IMR-90 (cell line): ENCODE measurements around the gene PLCL1. TPM values are rescaled to one million over a fixed set of nuclear protein-coding genes. Genes with fewer than 3 reads are reported as not detected.

Source experiments
- ATAC-seq: fragments of 200-7000 bp; cut with Tn5 transposase; 2 replicates; pipeline ENCODE4 v1.9.1; 2020; ENCODE audit warnings: low read depth, mild to moderate bottlenecking, moderate library complexity
- BruUV-seq: library from RNA; stranded (reverse); fragments of 400-500 nt; replicated peaks from 2 replicates; lab custom pipeline; 2021; lab: Mats Ljungman, UMichigan
- CTCF ChIA-PET: fragments of 300-600 bp; formaldehyde crosslinking; extraction: SDS; loops from one replicate; lab custom pipeline; 2021; ENCODE audit warnings: antibody characterized with exemption; lab: Yijun Ruan, JAX
- POLR2A ChIA-PET: fragments of 300-600 bp; sonication (Branson Sonifier 250); formaldehyde crosslinking; loops from one replicate; lab custom pipeline; 2022; ENCODE audit warnings: antibody characterized with exemption; ENCODE audit not compliant: unreplicated experiment; lab: Charles Lee
- DNase-seq: peaks from one replicate; pipeline ENCODE4 v3.0.0; 2013
- H2AFZ ChIP-seq: replicated peaks from 2 replicates; pipeline ENCODE3; 2013; ENCODE audit warnings: low read length, mild to moderate bottlenecking; ENCODE audit not compliant: poor library complexity
- H2AK5ac ChIP-seq: 2 replicates; pipeline ENCODE4 v1.6.1; 2013; ENCODE audit warnings: low read depth, low read length, inconsistent platforms
- H2AK9ac ChIP-seq: replicated peaks from 2 replicates; pipeline ENCODE3; 2013; ENCODE audit warnings: mild to moderate bottlenecking, low read depth, low read length, moderate library complexity; ENCODE audit not compliant: poor library complexity
- H2BK120ac ChIP-seq: 2 replicates; pipeline ENCODE4 v1.6.1; 2013; ENCODE audit warnings: low read depth, low read length, inconsistent platforms
- H2BK15ac ChIP-seq: 3 replicates; pipeline ENCODE4 v1.6.1; 2013; ENCODE audit warnings: low read depth, low read length, inconsistent platforms
- H2BK20ac ChIP-seq: 2 replicates; pipeline ENCODE4 v1.6.1; 2013; ENCODE audit warnings: low read depth, mild to moderate bottlenecking, inconsistent platforms, low read length, moderate library complexity
- H2BK5ac ChIP-seq: 2 replicates; pipeline ENCODE4 v1.6.1; 2013; ENCODE audit warnings: mild to moderate bottlenecking, low read depth, low read length, inconsistent platforms; ENCODE audit not compliant: poor library complexity, severe bottlenecking
- H3K14ac ChIP-seq: replicated peaks from 2 replicates; pipeline ENCODE4 v1.6.1; 2013; ENCODE audit warnings: low read depth, low read length, inconsistent platforms
- H3K18ac ChIP-seq: 2 replicates; pipeline ENCODE4 v1.6.1; 2013; ENCODE audit warnings: low read depth, low read length, control low read depth
- H3K23ac ChIP-seq: 2 replicates; pipeline ENCODE4 v1.6.1; 2013; ENCODE audit warnings: low read depth, low read length, inconsistent platforms
- H3K27ac ChIP-seq: 2 replicates; pipeline ENCODE4 v1.5.1; 2013; ENCODE audit warnings: mild to moderate bottlenecking, control low read depth, low read length; ENCODE audit not compliant: insufficient read depth
- H3K27me3 ChIP-seq: 2 replicates; pipeline ENCODE4 v1.6.1; 2013; ENCODE audit warnings: low read length; ENCODE audit not compliant: control insufficient read depth, insufficient read depth
- H3K36me3 ChIP-seq: 2 replicates; pipeline ENCODE4 v1.6.1; 2013; ENCODE audit warnings: low read length, mixed read lengths; ENCODE audit not compliant: control insufficient read depth, insufficient read depth
- H3K4ac ChIP-seq: 2 replicates; pipeline ENCODE4 v1.6.1; 2013; ENCODE audit warnings: low read depth, low read length, inconsistent platforms
- H3K4me1 ChIP-seq: 2 replicates; pipeline ENCODE4 v1.6.1; 2013; ENCODE audit warnings: low read length, mixed read lengths; ENCODE audit not compliant: control insufficient read depth, insufficient read depth
- H3K4me2 ChIP-seq: 2 replicates; pipeline ENCODE4 v1.6.1; 2013; ENCODE audit warnings: low read depth, mild to moderate bottlenecking, control low read depth, low read length, moderate library complexity
- H3K4me3 ChIP-seq: 2 replicates; pipeline ENCODE4 v1.5.1; 2013; ENCODE audit warnings: low read depth, mild to moderate bottlenecking, control low read depth, low read length, moderate library complexity; ENCODE audit not compliant: insufficient read depth
- H3K56ac ChIP-seq: 2 replicates; pipeline ENCODE4 v1.6.1; 2013; ENCODE audit warnings: low read length, inconsistent platforms; ENCODE audit not compliant: insufficient read depth; ENCODE audit errors: extremely low read depth
- H3K79me1 ChIP-seq, 2 experiments: 2 replicates each; pipeline ENCODE4 v1.6.1; 2013; ENCODE audit warnings: low read length in 2 of 2, inconsistent platforms in 1 of 2, low read depth in 1 of 2
- H3K9ac ChIP-seq: 2 replicates; pipeline ENCODE4 v1.6.1; 2013; ENCODE audit warnings: low read depth, low read length, control low read depth
- H3K9me1 ChIP-seq: 2 replicates; pipeline ENCODE4 v1.6.1; 2013; ENCODE audit warnings: low read length, inconsistent platforms; ENCODE audit not compliant: insufficient read depth
- H3K9me3 ChIP-seq: 2 replicates; pipeline ENCODE4 v1.6.1; 2013; ENCODE audit warnings: low read length; ENCODE audit not compliant: control insufficient read depth, insufficient read depth
- H4K20me1 ChIP-seq: 2 replicates; pipeline ENCODE4 v1.6.1; 2013; ENCODE audit warnings: low read length, inconsistent platforms; ENCODE audit not compliant: insufficient read depth
- H4K5ac ChIP-seq: 2 replicates; pipeline ENCODE4 v1.6.1; 2013; ENCODE audit warnings: mild to moderate bottlenecking, low read depth, low read length, control low read depth
- H4K8ac ChIP-seq, 2 experiments: 2 replicates each; pipeline ENCODE4 v1.6.1; 2013; ENCODE audit warnings: low read depth in 2 of 2, low read length in 2 of 2, control low read depth in 1 of 2, inconsistent platforms in 1 of 2
- H4K91ac ChIP-seq: 2 replicates; pipeline ENCODE4 v1.6.1; 2013; ENCODE audit warnings: low read depth, low read length, inconsistent platforms; ENCODE audit not compliant: insufficient read depth
- BHLHE40 ChIP-seq: fragments of 150-350 bp; IDR thresholded peaks from 2 replicates; pipeline ENCODE4 v1.6.1; 2016; ENCODE audit warnings: mild to moderate bottlenecking, low read depth, low read length
- CEBPB ChIP-seq: IDR thresholded peaks from 2 replicates; pipeline ENCODE4 v1.6.1; 2012; ENCODE audit warnings: low read depth, low read length, improper control_type of control experiment
- CHD1 ChIP-seq: IDR thresholded peaks from 2 replicates; pipeline ENCODE4 v1.6.1; 2012; ENCODE audit warnings: low read depth, low read length, improper control_type of control experiment
- CTCF ChIP-seq: conservative IDR thresholded peaks from 2 replicates; pipeline ENCODE4 v1.5.1; 2012; ENCODE audit warnings: mild to moderate bottlenecking, low read depth, low read length, improper control_type of control experiment
- FOS ChIP-seq: fragments of 150-350 bp; IDR thresholded peaks from 2 replicates; pipeline ENCODE4 v1.6.1; 2016; ENCODE audit warnings: low read depth, low read length
- MAFK ChIP-seq: IDR thresholded peaks from 2 replicates; pipeline ENCODE4 v1.6.1; 2012; ENCODE audit warnings: low read depth, low read length, improper control_type of control experiment
- MAZ ChIP-seq: IDR thresholded peaks from 2 replicates; pipeline ENCODE4 v1.6.1; 2012; ENCODE audit warnings: low read depth, mild to moderate bottlenecking, low read length, improper control_type of control experiment, moderate library complexity, borderline replicate concordance
- MXI1 ChIP-seq: IDR thresholded peaks from 2 replicates; pipeline ENCODE4 v1.6.1; 2012; ENCODE audit warnings: low read depth, mild to moderate bottlenecking, low read length, moderate library complexity, borderline replicate concordance
- NFE2L2 ChIP-seq: fragments of 150-350 bp; IDR thresholded peaks from 2 replicates; pipeline ENCODE4 v1.6.1; 2016; ENCODE audit warnings: low read depth, mild to moderate bottlenecking, low read length
- POLR2A ChIP-seq: IDR thresholded peaks from 2 replicates; pipeline ENCODE4 v1.6.1; 2012; ENCODE audit warnings: mild to moderate bottlenecking, low read depth, low read length
- RAD21 ChIP-seq: IDR thresholded peaks from 2 replicates; pipeline ENCODE4 v1.6.1; 2012; ENCODE audit warnings: low read length, improper control_type of control experiment
- RCOR1 ChIP-seq: IDR thresholded peaks from 2 replicates; pipeline ENCODE4 v1.6.1; 2012; ENCODE audit warnings: mild to moderate bottlenecking, low read length, improper control_type of control experiment; ENCODE audit not compliant: insufficient replicate concordance
- RFX5 ChIP-seq: IDR thresholded peaks from 2 replicates; pipeline ENCODE4 v1.8.0; 2012; ENCODE audit warnings: low read depth, mild to moderate bottlenecking, low read length, moderate library complexity
- SMC3 ChIP-seq: fragments of 150-350 bp; IDR thresholded peaks from 2 replicates; pipeline ENCODE4 v1.6.1; 2016; ENCODE audit warnings: low read depth, mild to moderate bottlenecking, antibody characterized with exemption, low read length, moderate library complexity
- WGBS, 2 experiments: methylation state at CpG; one replicate each; pipeline versions ENCODE4 v1.1.5 to v1.1.7; 2013; ENCODE audit warnings: missing lambda C conversion rate in 2 of 2; ENCODE audit not compliant: insufficient read length in 1 of 2; ENCODE audit errors: extremely low coverage in 2 of 2; 5-methylcytosine and 5-hydroxymethylcytosine counted together
- dilution Hi-C: fragments of 300-500 bp; cut with HindIII; formaldehyde crosslinking; loops from one replicate; pipeline ENCODE4 v1.14.3; 2018; ENCODE audit warnings: low sequenced_read_pairs; ENCODE audit not compliant: unreplicated experiment
- in situ Hi-C: fragments of 300-500 bp; cut with MboI; formaldehyde crosslinking; loops from 3 replicates; pipeline ENCODE4 v1.14.3; 2019; ENCODE audit warnings: low sequenced_read_pairs, inconsistent platforms, mixed read lengths
- intact Hi-C: fragments of 100-400 bp; cut with micrococcal nuclease; formaldehyde crosslinking; loops from 2 replicates; pipeline ENCODE4 v1.10.0; 2022
- polyA plus RNA-seq, 3 experiments: library from polyadenylated mRNA; depleted of rRNA; stranded (reverse); fragments of >200 nt; gene quantifications; 2 replicates each; pipeline ENCODE4 v1.2.3, GENCODE V29; 2012; ENCODE audit warnings: low replicate concordance in 1 of 3
- total RNA-seq: library from RNA; depleted of rRNA; stranded (reverse); fragments of >200 nt; gene quantifications from 2 replicates; pipeline ENCODE4 v1.2.3, GENCODE V29; 2012
- TF ChIP-seq, protein P1 (sequence below): fragments of 150-350 bp; IDR thresholded peaks from 2 replicates; pipeline ENCODE4 v1.6.1; 2016; ENCODE audit warnings: low read depth, mild to moderate bottlenecking, low read length, moderate library complexity, borderline replicate concordance
- TF ChIP-seq, protein P2 (sequence below): fragments of 150-350 bp; IDR thresholded peaks from 2 replicates; pipeline ENCODE4 v1.6.1; 2017; ENCODE audit warnings: mild to moderate bottlenecking, antibody characterized with exemption, low read length, low read depth

PLCL1 gene
- total and polyA plus RNA-seq, 2 of the 4 experiments (the other 2 are of a cell fraction), result 0.14 to 0.18 TPM

GRCh38 chr2:197877038-197877437 lies 72.6 kb downstream of the PLCL1 start:
- CTCF ChIA-PET, result no interaction called here
- Histone ChIP-seq H3K27me3 (no peaks in the 10 kb centered on the region), H2AK5ac (no peak overlapping the region), H3K79me1 (no peaks in the 10 kb centered on the region), H4K8ac (no peak overlapping the region), H2AFZ (no peak overlapping the region), H3K56ac (no peak overlapping the region), H2BK15ac (no peak overlapping the region), H3K36me3 (no peaks in the 10 kb centered on the region), H3K18ac (no peak overlapping the region), H3K9me3 (no peaks in the 10 kb centered on the region), H2AK9ac (no peak overlapping the region), H2BK120ac (no peak overlapping the region), H3K4me2 (no peak overlapping the region), H4K20me1 (no peaks in the 10 kb centered on the region), H3K4me1 (peaks cover 3% of the 10 kb centered on the region), H3K23ac (no peak overlapping the region), H3K27ac (no peak overlapping the region), H3K9me1 (no peaks in the 10 kb centered on the region), H2BK20ac (no peak overlapping the region), H4K5ac (no peak overlapping the region), H4K91ac (no peak overlapping the region), H2BK5ac (no peak overlapping the region), H3K14ac (no peak overlapping the region), H3K4me3 (no peak overlapping the region), H3K9ac (no peak overlapping the region), H3K4ac (no peak overlapping the region)
- DNase-seq, result no peak
- in situ Hi-C loops (no loop called here), dilution Hi-C loops (no loop called here), intact Hi-C loops (no loop called here)
- WGBS, 2 experiments, result no CpG with 5 or more reads among the region's 1 CpG
- BruUV-seq, result no TSS peak
- POLR2A ChIA-PET, result no interaction called here
- no peak for TF ChIP-seq RFX5
- no peak for TF ChIP-seq SMC3
- TF ChIP-seq CHD1, result no peak
- no peak for TF ChIP-seq CTCF
- no peak for TF ChIP-seq POLR2A
- no peak for TF ChIP-seq CEBPB
- no peak for TF ChIP-seq MXI1
- TF ChIP-seq MAFK, result no peak
- no peak for TF ChIP-seq RAD21
- no peak for TF ChIP-seq BHLHE40
- no peak for TF ChIP-seq NFE2L2
- TF ChIP-seq RCOR1, result no peak
- TF ChIP-seq, protein P1, sequence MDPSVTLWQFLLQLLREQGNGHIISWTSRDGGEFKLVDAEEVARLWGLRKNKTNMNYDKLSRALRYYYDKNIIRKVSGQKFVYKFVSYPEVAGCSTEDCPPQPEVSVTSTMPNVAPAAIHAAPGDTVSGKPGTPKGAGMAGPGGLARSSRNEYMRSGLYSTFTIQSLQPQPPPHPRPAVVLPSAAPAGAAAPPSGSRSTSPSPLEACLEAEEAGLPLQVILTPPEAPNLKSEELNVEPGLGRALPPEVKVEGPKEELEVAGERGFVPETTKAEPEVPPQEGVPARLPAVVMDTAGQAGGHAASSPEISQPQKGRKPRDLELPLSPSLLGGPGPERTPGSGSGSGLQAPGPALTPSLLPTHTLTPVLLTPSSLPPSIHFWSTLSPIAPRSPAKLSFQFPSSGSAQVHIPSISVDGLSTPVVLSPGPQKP, result no peak
- no peak for TF ChIP-seq FOS
- TF ChIP-seq, protein P2, sequence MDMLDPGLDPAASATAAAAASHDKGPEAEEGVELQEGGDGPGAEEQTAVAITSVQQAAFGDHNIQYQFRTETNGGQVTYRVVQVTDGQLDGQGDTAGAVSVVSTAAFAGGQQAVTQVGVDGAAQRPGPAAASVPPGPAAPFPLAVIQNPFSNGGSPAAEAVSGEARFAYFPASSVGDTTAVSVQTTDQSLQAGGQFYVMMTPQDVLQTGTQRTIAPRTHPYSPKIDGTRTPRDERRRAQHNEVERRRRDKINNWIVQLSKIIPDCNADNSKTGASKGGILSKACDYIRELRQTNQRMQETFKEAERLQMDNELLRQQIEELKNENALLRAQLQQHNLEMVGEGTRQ, result no peak
- TF ChIP-seq MAZ, result no peak
- no peak for ATAC-seq
